K562 (cell line): ENCODE results near the gene CTCF. TPM values are rescaled to one million over a fixed set of nuclear protein-coding genes. Genes with fewer than 3 reads are reported as not detected.

Experiments used
- ATF7 ChIP-seq: fragments of 450-650 bp; IDR thresholded peaks from 2 replicates; pipeline ENCODE4 v1.7.1; 2014; ENCODE audit warnings: mild to moderate bottlenecking, moderate library complexity
- ETV5 ChIP-seq: sonication (generic); formaldehyde crosslinking; IDR thresholded peaks from 2 replicates; pipeline ENCODE4 v1.4.0; 2020; ENCODE audit warnings: low read depth, mild to moderate bottlenecking, missing genetic modification reagents
- HDAC8 ChIP-seq: fragments of 450-650 bp; IDR thresholded peaks from 2 replicates; pipeline ENCODE4 v1.6.1; 2016; ENCODE audit warnings: mild to moderate bottlenecking, missing genetic modification characterization, moderate library complexity, missing compliant biosample characterization
- HMGN3 ChIP-seq: IDR thresholded peaks from 2 replicates; pipeline ENCODE4 v1.6.1; 2011; ENCODE audit warnings: borderline replicate concordance, low read depth, mild to moderate bottlenecking, mixed read lengths, low read length; ENCODE audit not compliant: insufficient read length; ENCODE audit errors: extremely low read depth
- KDM5B ChIP-seq: fragments of 200-600 bp; sonication (generic); IDR thresholded peaks from 2 replicates; pipeline ENCODE4 v1.6.1; 2012; ENCODE audit warnings: low read depth, mild to moderate bottlenecking, moderate library complexity, low read length, control low read depth, inconsistent platforms; ENCODE audit not compliant: insufficient replicate concordance
- MYC ChIP-seq, 2 experiments: fragments of 250-450 bp in 1 of 2; sonication (Bioruptor Pico) in 1 of 2; IDR thresholded peaks; 2 replicates each; pipeline versions ENCODE4 v1.5.1 to v1.6.1; 2012 to 2021; ENCODE audit warnings: low read depth in 2 of 2, borderline replicate concordance in 1 of 2, improper control_type of control experiment in 1 of 2, low read length in 1 of 2, mild to moderate bottlenecking in 1 of 2, moderate library complexity in 1 of 2
- NR2C2 ChIP-seq, 2 experiments: fragments of 200-800 bp in 1 of 2; sonication (Bioruptor generic) in 1 of 2; sonication (generic) in 1 of 2; formaldehyde crosslinking in 1 of 2; IDR thresholded peaks; 2 replicates each; pipeline versions ENCODE4 v1.6.1 to v1.8.0; 2016 to 2022; ENCODE audit warnings: mild to moderate bottlenecking in 1 of 2, missing compliant biosample characterization in 1 of 2, missing genetic modification characterization in 1 of 2, missing genetic modification reagents in 1 of 2
- SMARCE1 ChIP-seq: fragments of 450-650 bp; IDR thresholded peaks from 2 replicates; pipeline ENCODE4 v1.7.1; 2016; ENCODE audit warnings: mild to moderate bottlenecking
- ZC3H4 ChIP-seq: sonication (generic); formaldehyde crosslinking; IDR thresholded peaks from 2 replicates; pipeline ENCODE4 v1.9.0; 2021; ENCODE audit warnings: missing genetic modification reagents, borderline replicate concordance
- ZNF24 ChIP-seq: fragments of 450-650 bp; IDR thresholded peaks from 2 replicates; pipeline ENCODE4 v1.6.1; 2016
- polyA plus RNA-seq, 8 experiments: library from polyadenylated mRNA; depleted of rRNA in 4 of 8; stranded (reverse) in 5 of 8; unstranded in 3 of 8; fragments of >200 nt; fragmentation: Nextera tagmentation in 2 of 8; fragmentation: Illumina TruSeq in 1 of 8; extraction: Ambion mirVana in 2 of 8; extraction: Trizol in 1 of 8; gene quantifications; 2 replicates each; pipeline versions ENCODE4 v1.2.1 to v1.2.3, GENCODE V29; 2011 to 2014; ENCODE audit warnings: inconsistent platforms in 1 of 8, missing spikeins in 1 of 8
- total RNA-seq, 7 experiments: library from RNA; depleted of rRNA in 6 of 7; stranded (reverse); fragments of >200 nt in 6 of 7; fragmentation: Illumina TruSeq in 2 of 7; extraction: Trizol in 2 of 7; gene quantifications; 2 replicates each; pipeline versions ENCODE4 v1.2.1 to v1.2.3, GENCODE V29; 2011 to 2021; ENCODE audit warnings: low replicate concordance in 1 of 7
- TF ChIP-seq, protein P1 (sequence below): sonication (generic); formaldehyde crosslinking; IDR thresholded peaks from 2 replicates; pipeline ENCODE4 v1.8.0; 2022; ENCODE audit warnings: mild to moderate bottlenecking, missing genetic modification reagents
- TF ChIP-seq, protein P2 (sequence below): fragments of 450-650 bp; formaldehyde crosslinking; IDR thresholded peaks from 2 replicates; pipeline ENCODE4 v1.4.0; 2020; ENCODE audit warnings: mild to moderate bottlenecking, mixed read lengths
- TF ChIP-seq, protein P3 (sequence below): sonication (generic); formaldehyde crosslinking; IDR thresholded peaks from 2 replicates; pipeline ENCODE4 v1.9.0; 2022; ENCODE audit warnings: mild to moderate bottlenecking, missing genetic modification reagents
- TF ChIP-seq, protein P4 (sequence below), 2 experiments: IDR thresholded peaks; 2 replicates each; pipeline ENCODE4 v1.6.1; 2012; ENCODE audit warnings: improper control_type of control experiment in 2 of 2, low read depth in 2 of 2, low read length in 2 of 2, borderline replicate concordance in 1 of 2
- TF ChIP-seq, protein P5 (sequence below): fragments of 450-650 bp; IDR thresholded peaks from one replicate; pipeline ENCODE4 v1.6.1; 2018; ENCODE audit warnings: mild to moderate bottlenecking, moderate library complexity; ENCODE audit not compliant: partially characterized antibody

CTCF gene
- total and polyA plus RNA-seq, 9 of the 15 experiments (the other 6 are each of a cell fraction or from before 2014, with no cell fraction given): 7.8 to 49.2 (median 33.9) TPM

DNA sequence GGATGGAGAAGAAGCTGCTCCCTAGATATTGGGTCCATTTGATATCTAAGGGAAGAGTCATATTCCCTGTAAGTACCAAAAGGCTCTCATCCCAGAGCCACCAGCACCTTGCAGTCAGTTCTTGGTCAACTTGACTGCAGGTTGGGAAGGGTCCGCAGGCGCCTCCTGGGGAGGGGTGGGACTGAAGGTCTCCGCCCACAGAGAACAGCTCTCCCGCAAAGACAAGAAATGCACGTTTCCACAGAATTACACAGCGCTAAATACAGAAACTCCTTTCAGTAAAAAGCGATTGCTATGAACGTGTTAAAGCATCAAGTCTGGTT is 864 bp upstream of the CTCF start (continued):
- TF ChIP-seq, protein P1, sequence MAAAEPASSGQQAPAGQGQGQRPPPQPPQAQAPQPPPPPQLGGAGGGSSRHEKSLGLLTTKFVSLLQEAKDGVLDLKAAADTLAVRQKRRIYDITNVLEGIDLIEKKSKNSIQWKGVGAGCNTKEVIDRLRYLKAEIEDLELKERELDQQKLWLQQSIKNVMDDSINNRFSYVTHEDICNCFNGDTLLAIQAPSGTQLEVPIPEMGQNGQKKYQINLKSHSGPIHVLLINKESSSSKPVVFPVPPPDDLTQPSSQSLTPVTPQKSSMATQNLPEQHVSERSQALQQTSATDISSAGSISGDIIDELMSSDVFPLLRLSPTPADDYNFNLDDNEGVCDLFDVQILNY (CRISPR knock-in tag): peak; percentile 69; the same call in 1 of the 2 replicates
- no peak for TF ChIP-seq ZC3H4
- no peak for TF ChIP-seq ZNF24
- TF ChIP-seq, protein P2, sequence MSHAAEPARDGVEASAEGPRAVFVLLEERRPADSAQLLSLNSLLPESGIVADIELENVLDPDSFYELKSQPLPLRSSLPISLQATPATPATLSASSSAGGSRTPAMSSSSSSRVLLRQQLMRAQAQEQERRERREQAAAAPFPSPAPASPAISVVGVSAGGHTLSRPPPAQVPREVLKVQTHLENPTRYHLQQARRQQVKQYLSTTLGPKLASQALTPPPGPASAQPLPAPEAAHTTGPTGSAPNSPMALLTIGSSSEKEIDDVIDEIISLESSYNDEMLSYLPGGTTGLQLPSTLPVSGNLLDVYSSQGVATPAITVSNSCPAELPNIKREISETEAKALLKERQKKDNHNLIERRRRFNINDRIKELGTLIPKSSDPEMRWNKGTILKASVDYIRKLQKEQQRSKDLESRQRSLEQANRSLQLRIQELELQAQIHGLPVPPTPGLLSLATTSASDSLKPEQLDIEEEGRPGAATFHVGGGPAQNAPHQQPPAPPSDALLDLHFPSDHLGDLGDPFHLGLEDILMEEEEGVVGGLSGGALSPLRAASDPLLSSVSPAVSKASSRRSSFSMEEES (CRISPR knock-in tag): no peak
- TF ChIP-seq HMGN3: no peak
- TF ChIP-seq SMARCE1: 0 out of 2 replicates have a peak, but pooled peaks have one; percentile 31
- TF ChIP-seq HDAC8 (tag): no peak
- no peak for TF ChIP-seq MYC (IDR thresholded peaks at IDR 0.05; ENCODE audit: low read depth, low read length)
- TF ChIP-seq MYC (CRISPR knock-in tag; IDR thresholded peaks at IDR 0.05; ENCODE audit: borderline replicate concordance, low read depth): peak; percentile 20; the same call in 1 of the 2 replicates
- TF ChIP-seq, protein P3, sequence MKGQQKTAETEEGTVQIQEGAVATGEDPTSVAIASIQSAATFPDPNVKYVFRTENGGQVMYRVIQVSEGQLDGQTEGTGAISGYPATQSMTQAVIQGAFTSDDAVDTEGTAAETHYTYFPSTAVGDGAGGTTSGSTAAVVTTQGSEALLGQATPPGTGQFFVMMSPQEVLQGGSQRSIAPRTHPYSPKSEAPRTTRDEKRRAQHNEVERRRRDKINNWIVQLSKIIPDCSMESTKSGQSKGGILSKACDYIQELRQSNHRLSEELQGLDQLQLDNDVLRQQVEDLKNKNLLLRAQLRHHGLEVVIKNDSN: no peak
- TF ChIP-seq, protein P4, sequence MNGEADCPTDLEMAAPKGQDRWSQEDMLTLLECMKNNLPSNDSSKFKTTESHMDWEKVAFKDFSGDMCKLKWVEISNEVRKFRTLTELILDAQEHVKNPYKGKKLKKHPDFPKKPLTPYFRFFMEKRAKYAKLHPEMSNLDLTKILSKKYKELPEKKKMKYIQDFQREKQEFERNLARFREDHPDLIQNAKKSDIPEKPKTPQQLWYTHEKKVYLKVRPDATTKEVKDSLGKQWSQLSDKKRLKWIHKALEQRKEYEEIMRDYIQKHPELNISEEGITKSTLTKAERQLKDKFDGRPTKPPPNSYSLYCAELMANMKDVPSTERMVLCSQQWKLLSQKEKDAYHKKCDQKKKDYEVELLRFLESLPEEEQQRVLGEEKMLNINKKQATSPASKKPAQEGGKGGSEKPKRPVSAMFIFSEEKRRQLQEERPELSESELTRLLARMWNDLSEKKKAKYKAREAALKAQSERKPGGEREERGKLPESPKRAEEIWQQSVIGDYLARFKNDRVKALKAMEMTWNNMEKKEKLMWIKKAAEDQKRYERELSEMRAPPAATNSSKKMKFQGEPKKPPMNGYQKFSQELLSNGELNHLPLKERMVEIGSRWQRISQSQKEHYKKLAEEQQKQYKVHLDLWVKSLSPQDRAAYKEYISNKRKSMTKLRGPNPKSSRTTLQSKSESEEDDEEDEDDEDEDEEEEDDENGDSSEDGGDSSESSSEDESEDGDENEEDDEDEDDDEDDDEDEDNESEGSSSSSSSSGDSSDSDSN (IDR thresholded peaks at IDR 0.05; ENCODE audit: borderline replicate concordance in 1 of 2, low read depth in 2 of 2, low read length in 2 of 2): no peak
- TF ChIP-seq, protein P5, sequence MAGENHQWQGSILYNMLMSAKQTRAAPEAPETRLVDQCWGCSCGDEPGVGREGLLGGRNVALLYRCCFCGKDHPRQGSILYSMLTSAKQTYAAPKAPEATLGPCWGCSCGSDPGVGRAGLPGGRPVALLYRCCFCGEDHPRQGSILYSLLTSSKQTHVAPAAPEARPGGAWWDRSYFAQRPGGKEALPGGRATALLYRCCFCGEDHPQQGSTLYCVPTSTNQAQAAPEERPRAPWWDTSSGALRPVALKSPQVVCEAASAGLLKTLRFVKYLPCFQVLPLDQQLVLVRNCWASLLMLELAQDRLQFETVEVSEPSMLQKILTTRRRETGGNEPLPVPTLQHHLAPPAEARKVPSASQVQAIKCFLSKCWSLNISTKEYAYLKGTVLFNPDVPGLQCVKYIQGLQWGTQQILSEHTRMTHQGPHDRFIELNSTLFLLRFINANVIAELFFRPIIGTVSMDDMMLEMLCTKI: no peak
- TF ChIP-seq NR2C2 (CRISPR knock-in tag; IDR thresholded peaks at IDR 0.05): 0 out of 2 replicates have a peak, but pooled peaks have one; percentile 10
- no peak for TF ChIP-seq NR2C2 (tag; IDR thresholded peaks at IDR 0.05)
- no peak for TF ChIP-seq KDM5B
- TF ChIP-seq ETV5 (CRISPR knock-in tag): 0 out of 2 replicates have a peak, but pooled peaks have one; percentile 4
- no peak for TF ChIP-seq ATF7
- TF ChIP-seq, all 486 proteins: peak for 8
